Adrenal gland (tissue), 12 donors: Measurements from ENCODE around the gene CARD10. TPM values are rescaled to one million over a fixed set of nuclear protein-coding genes. Genes with fewer than 3 reads are reported as not detected.

Experiments used
- DNase-seq, 7 donors: peaks; one replicate each; pipeline ENCODE4 v3.0.0-alpha.2; 2019 to 2020
- H3K27ac ChIP-seq, 5 donors: fragments of 200-600 bp; sonication (generic) in 4 of 5; 1 replicate in 3 of 5; 2 replicates in 2 of 5; pipeline versions ENCODE4 v1.5.1 to v1.8.0; 2016 to 2020; ENCODE audit warnings: mild to moderate bottlenecking in 1 of 5
- H3K27me3 ChIP-seq: fragments of 200-600 bp; 2 replicates; pipeline ENCODE4 v1.8.0; 2021
- H3K36me3 ChIP-seq, 2 donors: fragments of 200-600 bp; replicated peaks in 1 of 2; 1 replicate in 1 of 2; 2 replicates in 1 of 2; pipeline versions ENCODE4 v1.5.1 to v1.8.0; 2018 to 2022
- H3K4me1 ChIP-seq, 2 donors: fragments of 200-600 bp; replicated peaks in 1 of 2; 1 replicate in 1 of 2; 2 replicates in 1 of 2; pipeline versions ENCODE4 v1.5.1 to v1.8.0; 2018 to 2021
- H3K4me3 ChIP-seq, 4 donors: fragments of 200-600 bp; sonication (generic) in 3 of 4; one replicate each; pipeline ENCODE4 v1.5.1; 2016 to 2018
- H3K9me3 ChIP-seq, 3 donors: fragments of 200-600 bp; sonication (generic) in 1 of 3; replicated peaks in 1 of 3; 1 replicate in 2 of 3; 2 replicates in 1 of 3; pipeline versions ENCODE4 v1.5.1 to v1.8.0; 2016 to 2021
- POLR2A ChIP-seq, 2 donors: fragments of 450-650 bp; IDR thresholded peaks; one replicate each; pipeline ENCODE4 v1.6.1; 2017; ENCODE audit warnings: antibody characterized with exemption in 2 of 2, mild to moderate bottlenecking in 2 of 2, moderate library complexity in 1 of 2
- WGBS, 4 donors: extraction: QIAGEN DNeasy Blood & Tissue Kit in 2 of 4; methylation state at CpG; one replicate each; pipeline versions ENCODE4 v1.1.5 to v1.1.7; 2013 to 2017; 5-methylcytosine and 5-hydroxymethylcytosine counted together
- intact Hi-C, 2 donors: fragments of 100-400 bp; cut with DNase I; formaldehyde crosslinking; loops; one replicate each; pipeline versions ENCODE4 v1.14.1 to v1.15.0; 2022 to 2023
- polyA plus RNA-seq, 3 donors: library from polyadenylated mRNA; stranded (reverse); fragments of 200-250 nt in 2 of 3; fragments of 350-450 nt in 1 of 3; fragmentation: Illumina TruSeq in 1 of 3; extraction: RNeasy Lipid Tissue Mini Kit (QIAGEN cat#74804) in 1 of 3; gene quantifications; one replicate each; pipeline ENCODE4 v1.2.3, GENCODE V29; 2013 to 2014
- total RNA-seq, 9 donors: library from RNA; depleted of rRNA in 4 of 9; stranded (reverse); fragments of >200 nt in 4 of 9; fragments of 120-200 nt in 1 of 9; fragmentation: NEBNext Ultra II Directional in 1 of 9; extraction: Animal tissue kit (Norgen Biotek cat#: 25700) in 1 of 9; gene quantifications; one replicate each; pipeline versions ENCODE4 v1.1.0 to v1.2.4, GENCODE V29; 2013 to 2023
- TF ChIP-seq, protein P1 (sequence below), 6 experiments: fragments of 450-650 bp in 4 of 6; fragments of 200-600 bp in 2 of 6; sonication (generic) in 1 of 6; IDR thresholded peaks; 1 replicate in 5 of 6; 2 replicates in 1 of 6; pipeline versions ENCODE4 v1.5.1 to v1.8.0; 2016 to 2021; ENCODE audit warnings: antibody characterized with exemption in 6 of 6, mild to moderate bottlenecking in 2 of 6, moderate library complexity in 1 of 6
- donor health status: healthy with polysubstance abuse.
- donor health status: Bipolar disorder and iron deficiency.
- donor health status: DM: yes; HTN: yes; CAD: no.
- donor health status: DM: no; HTN: no; CAD: no.
- donor health status: DM: no; HTN: no; CAD: no.
- donor health status: DM: yes; HTN: yes; CAD: no.

The CARD10 gene
- total and polyA plus RNA-seq, 12 donors = 3.3 to 34.2 (median 19.0) TPM

DNA sequence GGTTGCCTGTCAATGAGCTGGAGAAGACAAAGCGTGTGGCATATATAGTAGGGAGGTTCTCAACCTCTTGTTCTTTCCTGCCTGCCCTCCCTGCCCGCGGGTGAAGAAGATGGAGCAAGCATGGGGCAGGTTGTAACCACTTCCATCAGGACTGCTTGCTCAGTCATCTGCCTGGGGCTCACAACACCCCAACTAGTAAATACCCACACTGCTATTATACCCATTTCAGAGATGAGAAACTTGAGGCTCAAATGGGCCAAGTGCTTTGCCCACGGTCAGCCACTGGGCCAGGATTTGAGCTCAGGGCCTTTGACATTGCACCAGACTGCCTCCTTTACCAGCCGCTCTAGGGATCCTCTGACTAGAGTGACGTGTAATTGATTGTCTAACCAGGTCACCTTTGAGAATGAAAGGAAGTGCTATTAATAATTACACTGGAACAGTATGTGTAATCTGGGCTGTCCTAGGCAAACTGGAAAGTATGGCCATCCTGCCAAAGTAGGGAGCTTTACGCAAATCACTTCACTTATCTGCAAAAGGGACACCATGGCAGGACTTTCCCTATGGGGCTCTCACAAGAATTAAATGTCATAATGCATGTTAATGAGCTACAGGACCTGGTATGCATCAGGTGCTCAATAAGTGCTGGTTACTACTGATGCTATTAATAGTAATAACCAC lies 38.2 kb upstream of the CARD10 start:
- no peak for DNase-seq
- Histone ChIP-seq H3K36me3 (no peaks in the 10 kb centered on the region), H3K4me3 (no peak overlapping the region), H3K9me3 (no peaks in the 10 kb centered on the region), H3K27me3 (no peaks in the 10 kb centered on the region), H3K27ac (peak overlapping the region in 2 of 5 donors; percentile 54 to 66), H3K4me1 (peaks cover 18 to 22% of the 10 kb centered on the region in 2 donors)
- TF ChIP-seq, protein P1, sequence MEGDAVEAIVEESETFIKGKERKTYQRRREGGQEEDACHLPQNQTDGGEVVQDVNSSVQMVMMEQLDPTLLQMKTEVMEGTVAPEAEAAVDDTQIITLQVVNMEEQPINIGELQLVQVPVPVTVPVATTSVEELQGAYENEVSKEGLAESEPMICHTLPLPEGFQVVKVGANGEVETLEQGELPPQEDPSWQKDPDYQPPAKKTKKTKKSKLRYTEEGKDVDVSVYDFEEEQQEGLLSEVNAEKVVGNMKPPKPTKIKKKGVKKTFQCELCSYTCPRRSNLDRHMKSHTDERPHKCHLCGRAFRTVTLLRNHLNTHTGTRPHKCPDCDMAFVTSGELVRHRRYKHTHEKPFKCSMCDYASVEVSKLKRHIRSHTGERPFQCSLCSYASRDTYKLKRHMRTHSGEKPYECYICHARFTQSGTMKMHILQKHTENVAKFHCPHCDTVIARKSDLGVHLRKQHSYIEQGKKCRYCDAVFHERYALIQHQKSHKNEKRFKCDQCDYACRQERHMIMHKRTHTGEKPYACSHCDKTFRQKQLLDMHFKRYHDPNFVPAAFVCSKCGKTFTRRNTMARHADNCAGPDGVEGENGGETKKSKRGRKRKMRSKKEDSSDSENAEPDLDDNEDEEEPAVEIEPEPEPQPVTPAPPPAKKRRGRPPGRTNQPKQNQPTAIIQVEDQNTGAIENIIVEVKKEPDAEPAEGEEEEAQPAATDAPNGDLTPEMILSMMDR (IDR thresholded peaks at IDR 0.05) = no peak
- no peak for TF ChIP-seq POLR2A (IDR thresholded peaks at IDR 0.05)
- 71 to 77% (median 74%) methylated on average over 7 of the region's 7 CpGs for WGBS, 4 donors
- intact Hi-C loops = no loop called here

DNA sequence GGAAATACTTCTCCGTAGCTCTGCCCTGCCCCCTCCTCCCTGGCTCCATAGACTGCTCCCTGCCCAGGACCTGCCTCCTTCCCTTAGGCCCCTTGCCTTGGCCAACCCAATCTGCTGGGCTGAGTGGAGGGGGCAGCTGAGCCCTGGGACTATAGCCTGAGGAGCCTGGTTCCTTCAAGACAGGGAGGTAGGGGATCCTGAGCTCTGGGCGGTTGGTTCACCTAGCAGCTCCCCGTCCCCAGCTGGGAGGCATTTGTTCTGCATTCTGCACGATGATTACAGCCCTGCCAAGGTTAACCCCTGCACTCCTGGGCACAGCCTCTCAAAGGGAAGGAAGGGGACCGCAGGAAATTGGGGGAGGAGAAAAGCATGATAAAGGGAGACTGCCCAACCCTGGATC lies 37.5 kb upstream of the CARD10 start:
- 20 to 42% (median 27%) methylated on average over 2 to 5 of the region's 5 CpGs for WGBS, 4 donors
- Histone ChIP-seq H3K36me3 (no peaks in the 10 kb centered on the region), H3K27me3 (no peaks in the 10 kb centered on the region), H3K9me3 (no peaks in the 10 kb centered on the region), H3K4me3 (no peak overlapping the region), H3K4me1 (peaks cover 11 to 22% of the 10 kb centered on the region in 2 donors), H3K27ac (peak overlapping the region in 2 of 5 donors; percentile 54 to 66)
- no peak for DNase-seq
- no peak for TF ChIP-seq POLR2A (IDR thresholded peaks at IDR 0.05)
- intact Hi-C loops = no loop called here

DNA sequence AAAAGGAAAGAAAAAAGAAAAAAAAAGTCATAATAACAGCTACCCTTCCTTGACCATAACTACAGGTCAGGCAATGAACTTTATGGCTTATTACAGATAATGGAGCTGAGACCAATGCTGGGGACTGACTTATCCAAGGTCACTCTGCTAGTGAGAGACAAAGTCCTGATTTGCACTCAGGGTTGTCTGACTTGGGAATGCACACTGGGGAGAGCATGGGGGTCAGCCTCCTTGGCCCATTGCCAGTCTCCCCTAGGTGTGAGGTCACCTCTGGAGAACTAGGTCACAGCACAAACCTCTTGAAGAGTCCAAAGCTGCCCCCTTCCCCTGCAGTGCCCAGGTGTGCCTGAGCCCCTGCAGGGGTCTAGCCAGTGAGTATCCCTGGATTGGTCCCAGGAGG lies 35.8 kb upstream of the CARD10 start:
- no peak overlapping the region for H3K4me3 ChIP-seq
- peaks cover 9 to 28% of the 10 kb centered on the region in 2 donors for H3K4me1 ChIP-seq
- intact Hi-C loops = no loop called here
- H3K27ac ChIP-seq = no peak overlapping the region
- no peak for DNase-seq
- H3K27me3 ChIP-seq = no peaks in the 10 kb centered on the region
- TF ChIP-seq, protein P1 (IDR thresholded peaks at IDR 0.05) = no peak
- no peak for TF ChIP-seq POLR2A (IDR thresholded peaks at IDR 0.05)
- H3K36me3 ChIP-seq = no peaks in the 10 kb centered on the region
- no peaks in the 10 kb centered on the region for H3K9me3 ChIP-seq

DNA sequence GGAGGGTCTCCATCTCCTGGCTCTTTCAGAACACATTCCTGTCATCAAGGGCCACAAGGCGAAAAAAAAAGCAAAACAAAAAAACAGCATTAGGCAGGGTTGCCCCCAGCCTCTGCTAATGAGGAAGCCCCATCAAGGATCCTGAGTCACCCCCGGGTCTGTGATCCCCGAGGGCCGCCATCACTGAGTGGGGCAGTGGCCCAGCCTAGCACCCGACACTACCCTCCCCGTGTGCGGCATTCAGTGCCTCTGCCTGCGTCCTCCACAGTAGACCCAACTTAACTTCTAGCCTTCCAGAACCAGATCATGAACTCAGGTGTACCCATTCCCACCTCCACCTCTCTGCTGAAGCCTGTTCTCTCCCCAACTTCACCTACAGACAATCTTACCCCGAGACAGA lies 34.5 kb upstream of the CARD10 start:
- Histone ChIP-seq H3K4me3 (no peak overlapping the region), H3K27me3 (no peaks in the 10 kb centered on the region), H3K4me1 (peaks cover 11 to 35% of the 10 kb centered on the region in 2 donors), H3K36me3 (no peaks in the 10 kb centered on the region), H3K27ac (no peak overlapping the region), H3K9me3 (no peaks in the 10 kb centered on the region)
- 89 to 96% (median 94%) methylated on average over 8 to 9 of the region's 9 CpGs for WGBS, 4 donors
- intact Hi-C loops = no loop called here
- DNase-seq = no peak
- TF ChIP-seq, protein P1 (IDR thresholded peaks at IDR 0.05) = no peak
- TF ChIP-seq POLR2A (IDR thresholded peaks at IDR 0.05) = no peak
